Hepatic stellate cell (primary cell): Measurements from ENCODE around the gene GLP2R.
"Not testable (repeated sequence)": the region's sequence is repeated elsewhere in the genome, so short reads cannot be mapped to it uniquely, and the experiment has no call there.

Experiments
- DNase-seq: peaks from one replicate; pipeline ENCODE4 v3.0.0; 2011; ENCODE audit warnings: low spot score

GLP2R gene, protein sequence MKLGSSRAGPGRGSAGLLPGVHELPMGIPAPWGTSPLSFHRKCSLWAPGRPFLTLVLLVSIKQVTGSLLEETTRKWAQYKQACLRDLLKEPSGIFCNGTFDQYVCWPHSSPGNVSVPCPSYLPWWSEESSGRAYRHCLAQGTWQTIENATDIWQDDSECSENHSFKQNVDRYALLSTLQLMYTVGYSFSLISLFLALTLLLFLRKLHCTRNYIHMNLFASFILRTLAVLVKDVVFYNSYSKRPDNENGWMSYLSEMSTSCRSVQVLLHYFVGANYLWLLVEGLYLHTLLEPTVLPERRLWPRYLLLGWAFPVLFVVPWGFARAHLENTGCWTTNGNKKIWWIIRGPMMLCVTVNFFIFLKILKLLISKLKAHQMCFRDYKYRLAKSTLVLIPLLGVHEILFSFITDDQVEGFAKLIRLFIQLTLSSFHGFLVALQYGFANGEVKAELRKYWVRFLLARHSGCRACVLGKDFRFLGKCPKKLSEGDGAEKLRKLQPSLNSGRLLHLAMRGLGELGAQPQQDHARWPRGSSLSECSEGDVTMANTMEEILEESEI

DNA sequence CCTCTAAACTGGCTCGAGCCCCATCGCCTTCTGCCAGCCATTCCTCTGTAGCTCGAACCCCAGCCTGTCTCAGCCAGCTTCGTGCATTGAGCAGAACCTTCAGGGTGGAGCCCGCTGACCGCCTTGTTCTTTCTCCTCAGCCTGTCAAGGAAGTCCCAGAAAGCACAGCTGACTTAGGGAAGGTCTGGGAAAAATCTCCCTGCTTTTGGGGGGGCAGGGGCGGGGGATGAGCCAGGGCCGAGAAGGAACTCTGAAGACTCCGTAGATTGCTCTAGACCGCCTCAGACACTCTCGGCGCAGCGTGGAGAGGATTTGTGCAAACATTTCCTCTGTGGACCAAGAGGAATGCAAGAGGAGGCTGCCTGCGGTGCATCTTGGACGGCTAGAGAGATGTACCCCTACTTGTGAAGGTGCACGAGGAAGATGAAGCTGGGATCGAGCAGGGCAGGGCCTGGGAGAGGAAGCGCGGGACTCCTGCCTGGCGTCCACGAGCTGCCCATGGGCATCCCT lies at the start of gene GLP2R:
TSS of gene GLP2R (plus strand) at position 284 of the 510 bp plus-strand sequence. CDS start at position 424, 140 bp downstream.
- DNase-seq, result no peak

DNA sequence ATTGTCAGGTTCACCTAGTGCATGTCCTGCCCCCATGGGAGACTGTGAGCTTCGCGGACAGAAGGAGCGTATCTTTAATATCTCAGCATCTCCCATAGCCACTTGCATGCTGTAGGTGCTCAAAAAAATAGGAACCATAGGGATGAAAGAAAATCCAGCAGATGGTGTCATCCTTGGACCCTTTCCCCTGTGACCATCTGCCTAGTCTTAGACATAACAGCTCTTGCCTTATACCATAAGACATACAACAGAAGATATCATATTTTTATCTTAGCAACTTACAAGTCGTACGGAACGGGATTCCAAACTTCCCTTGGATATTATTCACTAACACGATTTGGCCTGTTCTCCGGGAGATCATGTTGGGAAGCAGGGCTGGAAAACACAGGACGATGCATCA lies 48.8 kb upstream of the GLP2R start:
- DNase-seq, result no peak

DNA sequence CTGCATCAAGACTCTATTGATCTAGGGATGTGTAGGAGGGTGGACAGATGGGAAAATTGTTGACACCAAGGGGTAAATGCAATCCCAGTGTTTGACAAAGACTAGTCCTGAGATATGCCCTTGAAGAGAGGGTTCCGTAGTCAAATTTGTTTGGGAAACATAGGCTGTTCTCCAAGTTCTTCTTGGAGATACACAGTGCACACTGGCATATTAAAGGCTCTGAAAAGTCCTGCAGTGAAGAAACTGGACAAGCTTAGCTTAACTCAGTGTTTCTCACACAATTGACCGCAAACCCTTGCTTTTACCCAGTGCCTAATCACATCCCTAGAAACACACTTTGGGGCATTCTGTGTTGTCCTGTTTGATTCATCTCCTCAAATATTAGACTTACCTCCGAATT lies 45.2 kb upstream of the GLP2R start:
- DNase-seq, result no peak

DNA sequence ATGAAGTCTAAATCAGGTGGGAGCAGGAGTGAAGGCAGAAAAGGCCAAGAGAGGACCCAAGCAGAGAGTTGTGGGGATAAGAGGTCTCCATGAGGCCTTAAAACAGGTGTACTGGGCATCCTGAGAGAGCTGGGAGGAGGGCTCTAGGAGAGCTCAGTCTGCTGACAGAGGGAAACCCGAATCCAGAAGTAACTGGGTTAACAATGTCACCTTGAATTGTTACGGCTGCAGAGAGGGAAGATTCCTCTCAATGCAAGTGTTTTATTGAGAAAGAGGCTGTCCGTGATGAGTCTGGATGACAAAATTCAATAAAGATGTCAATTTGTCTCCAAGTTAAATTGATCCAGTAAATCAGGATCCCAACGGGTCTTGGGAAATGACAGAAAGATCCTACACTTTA lies 42.7 kb upstream of the GLP2R start:
- DNase-seq, result no peak

DNA sequence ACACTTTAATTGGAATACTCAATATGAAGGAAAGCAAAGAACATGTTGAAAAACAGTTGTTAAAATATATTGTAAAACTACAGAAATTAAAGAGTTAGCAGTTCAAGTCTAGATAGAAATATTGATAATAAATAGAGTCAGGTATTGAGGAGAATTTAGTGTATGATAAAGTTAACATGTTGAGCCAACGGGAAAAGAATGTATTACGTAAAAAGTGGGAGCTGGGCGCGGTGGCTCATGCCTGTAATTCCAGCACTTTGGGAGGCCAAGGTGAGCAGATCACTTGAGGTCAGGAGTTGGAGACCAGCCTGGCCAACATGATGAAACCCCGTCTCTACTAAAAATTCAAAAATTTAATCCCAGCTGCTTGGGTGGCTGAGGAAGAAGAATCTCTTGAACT lies 42.3 kb upstream of the GLP2R start:
- not testable (repeated sequence) for DNase-seq

DNA sequence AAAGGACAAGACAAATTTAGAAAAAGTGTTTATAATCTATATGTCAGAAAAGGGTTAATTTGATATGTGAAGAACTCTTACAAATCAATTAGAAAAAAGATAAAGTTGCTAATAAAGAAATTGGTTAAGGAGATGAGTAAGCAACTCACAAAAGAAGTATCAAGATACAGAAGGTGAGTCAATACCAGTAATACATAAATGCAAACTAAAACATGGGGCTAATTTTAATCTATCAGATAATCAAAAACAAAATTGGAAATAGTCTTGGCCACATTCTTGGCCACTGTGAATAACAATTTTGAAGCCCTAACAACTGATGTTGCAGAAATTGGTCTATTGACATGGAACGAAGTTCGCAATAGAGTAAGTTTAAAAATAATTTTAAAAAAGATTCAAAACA lies 41.2 kb upstream of the GLP2R start:
- no peak for DNase-seq

DNA sequence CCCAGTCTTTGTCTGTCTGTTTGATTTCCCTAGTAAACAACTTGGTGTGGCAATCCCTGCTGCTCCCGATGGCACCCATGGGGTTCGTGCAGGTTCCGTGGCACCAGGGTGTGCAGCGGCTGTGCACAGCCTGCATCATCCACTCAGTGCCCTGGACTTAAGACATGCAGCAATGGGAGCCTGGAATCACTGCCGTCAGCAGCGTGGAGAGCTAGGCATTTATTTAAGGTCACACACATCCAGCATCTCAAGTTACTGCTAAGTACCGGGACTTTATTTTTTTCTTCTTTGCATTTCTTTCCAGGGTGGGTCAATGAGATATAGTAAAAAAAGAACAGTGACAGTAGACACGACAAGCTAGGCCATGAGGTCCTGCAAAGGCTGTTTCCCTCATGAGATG lies 37.1 kb upstream of the GLP2R start:
- DNase-seq, result no peak

DNA sequence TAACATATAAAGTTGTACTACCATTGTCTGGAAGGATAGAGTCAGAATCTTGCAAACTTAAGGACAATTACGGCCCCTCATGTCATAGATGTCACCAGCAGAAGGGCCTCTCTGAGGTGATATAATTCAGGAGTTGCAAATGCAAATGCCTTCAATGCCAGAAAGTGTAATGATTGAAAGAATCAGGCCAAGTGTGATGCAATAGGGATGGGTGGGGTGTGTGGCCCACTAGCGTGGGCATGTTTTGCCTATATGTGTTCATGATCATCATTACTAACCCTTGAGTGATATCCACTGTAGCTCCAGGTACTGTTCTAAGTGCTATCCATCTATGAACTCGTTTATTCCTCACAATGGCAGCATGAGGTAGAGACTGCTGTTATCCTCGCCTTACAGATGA lies 35.4 kb upstream of the GLP2R start:
- no peak for DNase-seq

DNA sequence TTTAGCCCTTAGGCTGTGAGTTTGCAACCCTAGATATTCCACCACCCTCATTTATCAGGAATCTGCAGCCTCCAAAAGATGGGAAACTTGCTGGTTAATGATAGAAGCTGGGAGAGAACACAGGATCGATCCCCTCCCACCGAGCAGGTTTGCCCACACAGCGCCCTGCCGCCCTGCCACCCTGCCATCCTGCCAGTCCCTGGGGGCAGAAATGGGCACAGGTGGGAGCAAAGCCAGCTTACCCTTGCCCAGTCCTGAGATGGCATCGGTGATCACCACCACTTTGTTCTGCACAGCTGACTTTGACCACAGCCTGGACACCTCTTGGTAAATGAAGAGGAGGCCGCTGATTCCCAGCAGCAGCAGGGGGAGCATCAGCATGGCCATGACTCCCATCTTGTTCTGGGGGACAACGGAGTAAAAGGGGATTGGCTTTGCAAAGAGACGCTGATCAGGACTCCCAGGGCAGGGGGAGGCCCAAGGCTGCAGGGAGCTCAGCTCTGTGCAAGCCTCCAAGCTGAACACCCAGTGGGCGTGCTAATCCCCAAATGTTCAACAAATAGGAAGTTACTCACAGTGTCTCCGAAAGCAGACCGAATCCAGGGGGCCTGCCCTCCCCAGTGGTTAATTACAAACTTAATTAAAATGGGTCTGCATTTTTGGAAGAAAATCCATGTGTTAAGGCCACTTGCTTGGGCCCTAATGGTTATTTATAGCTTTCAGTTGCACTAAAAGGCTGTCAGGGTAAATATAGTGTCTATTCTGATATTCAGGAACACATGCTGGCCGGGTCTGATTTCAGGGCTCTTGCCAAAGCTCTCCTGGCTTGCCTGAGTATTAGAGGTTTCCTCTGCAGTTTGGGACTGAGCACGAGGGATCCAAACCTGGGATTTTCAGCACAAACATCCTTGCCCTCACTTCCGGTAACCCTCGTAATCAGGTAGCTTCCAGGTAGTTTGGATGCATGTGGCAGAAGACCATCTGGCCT lies 34.5 kb upstream of the GLP2R start, which contains the start of gene DHRS7C:
TSS of gene DHRS7C (minus strand) at position 704 of the 988 bp plus-strand sequence. CDS start at position 396, 308 bp downstream.
- DNase-seq, result no peak

DNA sequence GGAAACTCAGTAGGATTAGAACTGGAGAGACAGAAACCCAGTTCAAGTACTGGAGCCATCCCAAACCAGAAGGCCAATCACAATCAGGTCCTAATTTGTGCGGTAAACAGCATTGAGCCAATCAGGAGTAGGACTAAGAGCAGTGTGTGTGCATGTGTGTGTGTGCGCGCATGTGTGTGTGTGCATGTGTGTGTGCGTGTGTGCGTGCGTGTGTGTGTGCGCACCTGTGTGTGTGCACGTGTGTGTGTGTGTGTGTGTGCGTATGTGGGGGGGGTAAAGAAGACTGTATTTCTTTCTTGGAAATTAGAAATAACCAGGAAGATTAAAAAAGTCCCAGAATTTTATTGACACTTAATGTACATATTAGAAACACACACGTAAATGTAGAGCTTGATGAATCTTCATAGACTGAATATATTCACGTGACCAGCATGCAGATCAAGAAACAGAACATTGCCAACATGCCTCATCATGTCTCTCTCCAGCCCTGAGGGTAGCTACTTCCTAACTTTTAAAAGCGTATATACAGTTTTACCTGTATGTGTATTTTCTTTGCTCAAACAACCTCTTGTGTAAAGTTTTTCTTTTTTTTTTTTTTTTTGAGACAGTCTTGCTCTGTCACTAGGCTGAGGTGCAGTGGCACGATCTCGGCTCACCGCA lies 33.4 kb upstream of the GLP2R start:
- no peak for DNase-seq

DNA sequence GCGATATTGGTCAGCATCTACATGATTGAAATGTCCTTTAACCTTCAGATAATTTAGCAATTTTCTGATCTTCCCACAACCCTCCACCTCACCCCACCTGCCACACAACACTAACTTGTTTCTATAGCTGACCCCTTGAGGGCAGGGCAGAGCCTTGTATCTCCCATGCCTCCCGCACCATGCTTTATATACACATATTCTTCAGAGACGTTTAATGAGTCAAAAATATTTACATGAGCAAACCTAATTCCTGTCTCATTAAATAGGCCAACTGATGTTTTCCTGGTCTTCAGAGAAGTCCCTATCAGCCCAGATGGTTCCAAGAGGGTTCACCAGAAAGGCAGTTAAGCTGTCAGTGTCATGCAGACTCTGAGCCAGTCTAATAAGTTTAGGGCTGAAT lies 27.7 kb upstream of the GLP2R start:
- DNase-seq, result no peak

DNA sequence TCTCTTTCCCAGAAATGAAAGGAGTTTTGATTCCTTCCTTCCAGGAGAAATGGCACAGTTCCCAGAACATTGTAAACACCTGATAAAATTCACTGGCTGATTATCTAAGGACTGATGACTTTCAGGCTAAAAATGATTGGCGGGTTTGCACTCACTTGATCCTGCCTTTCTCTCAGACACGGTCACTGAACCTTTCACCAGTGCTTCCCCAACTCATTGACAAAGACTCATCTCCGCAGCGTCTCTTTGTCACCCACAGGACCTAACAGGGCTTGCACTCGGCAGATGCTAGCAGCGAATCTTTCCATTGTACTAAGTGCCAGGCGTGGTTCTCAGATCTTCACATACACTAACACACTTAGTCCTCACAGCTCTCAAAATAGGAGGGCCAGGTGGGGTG lies 27.0 kb upstream of the GLP2R start:
- DNase-seq, result no peak

DNA sequence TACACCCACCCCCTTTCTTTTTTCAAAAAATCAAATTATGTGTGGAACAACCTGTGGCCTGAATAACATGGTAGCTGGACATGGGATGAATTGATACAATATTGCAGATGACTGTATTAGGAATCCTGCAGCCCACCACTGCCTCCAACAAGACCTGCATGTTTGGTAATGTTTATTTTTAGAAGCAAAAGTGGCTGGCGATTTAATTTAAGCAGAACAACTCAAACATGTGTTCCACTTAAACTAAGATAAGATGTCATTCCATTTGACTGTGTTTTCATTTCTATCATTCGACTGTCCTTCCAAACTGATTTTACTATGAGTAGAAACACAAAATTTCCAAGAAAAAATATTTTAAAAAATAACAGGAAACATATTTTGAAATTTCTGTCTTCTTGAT lies 24.2 kb upstream of the GLP2R start:
- DNase-seq, result no peak

DNA sequence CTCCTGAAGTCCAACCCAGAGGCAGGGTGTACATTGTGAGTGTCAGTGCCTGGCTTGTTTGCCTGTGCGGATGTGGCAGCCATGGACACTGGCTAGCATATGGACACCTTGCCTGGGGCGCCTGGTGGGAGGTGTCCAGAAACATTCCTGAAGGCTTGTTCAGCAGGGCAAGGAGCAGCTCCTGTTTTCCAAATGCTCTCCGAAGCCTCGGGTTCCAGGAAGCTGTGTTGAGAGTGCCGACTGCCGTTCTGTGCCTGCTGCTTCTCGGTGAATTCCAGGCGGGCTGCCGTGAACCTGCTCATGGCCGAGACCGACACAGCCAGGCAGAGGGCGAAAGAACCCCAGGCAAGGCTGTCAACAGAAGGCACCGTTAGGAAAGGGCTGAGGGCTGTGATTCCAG lies 23.4 kb upstream of the GLP2R start:
- no peak for DNase-seq

DNA sequence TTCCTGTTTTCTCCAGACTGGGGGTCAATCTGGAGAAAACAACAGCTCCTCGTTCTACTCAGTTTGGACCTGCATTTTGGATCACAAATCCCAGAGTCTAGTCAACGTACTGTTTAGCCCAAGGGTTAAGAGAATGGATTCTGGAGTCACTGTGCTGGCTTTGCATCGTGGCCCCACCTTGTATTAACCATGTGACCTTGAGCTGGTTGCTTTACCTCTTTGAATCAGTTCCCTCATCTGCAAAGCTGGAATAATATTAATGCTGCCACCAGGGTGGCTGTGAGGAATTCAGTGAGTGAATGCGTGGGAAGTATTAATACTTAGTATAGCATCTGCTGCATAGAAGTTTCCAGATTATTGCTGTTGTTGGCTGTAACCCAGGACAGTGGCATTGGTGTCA lies 23.0 kb upstream of the GLP2R start:
- DNase-seq, result no peak

DNA sequence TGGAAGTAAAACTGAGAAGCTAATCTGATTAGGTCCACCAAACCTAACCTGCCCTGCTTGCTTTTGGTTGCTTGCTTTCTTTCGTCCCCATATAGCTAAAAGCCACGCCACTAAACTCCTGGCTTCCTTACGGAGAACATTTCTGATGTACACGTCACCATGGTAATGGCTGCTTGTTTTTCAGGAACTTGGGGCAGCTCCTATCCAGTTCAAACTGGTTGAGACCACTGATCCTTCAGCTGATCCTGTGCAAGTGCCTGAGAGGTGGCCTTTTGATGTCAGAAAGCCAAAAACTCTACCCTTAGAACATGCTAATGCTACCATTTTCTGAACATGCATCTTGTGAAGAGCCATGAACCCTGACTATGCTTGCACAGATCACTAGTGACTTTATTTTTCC lies 20.0 kb upstream of the GLP2R start:
- DNase-seq, result no peak

DNA sequence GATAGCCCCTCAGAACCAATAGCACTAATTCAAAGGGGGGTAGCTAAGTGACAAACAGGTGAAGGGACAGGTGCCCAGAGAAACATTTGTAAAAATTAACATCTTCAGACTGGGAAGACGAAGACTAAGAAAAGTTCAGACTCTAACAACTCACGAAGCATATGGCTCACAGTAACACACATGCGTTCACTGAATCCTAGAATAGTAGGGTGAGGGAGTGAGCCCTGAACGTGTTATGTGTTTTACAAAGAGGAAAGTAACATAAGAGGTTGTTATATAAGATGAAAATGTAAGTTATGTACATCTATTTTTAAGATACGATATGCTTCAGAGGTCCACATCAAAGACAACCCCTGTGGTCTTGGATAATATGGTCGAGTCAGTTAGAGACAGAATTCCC lies 19.0 kb upstream of the GLP2R start:
- DNase-seq, result no peak

DNA sequence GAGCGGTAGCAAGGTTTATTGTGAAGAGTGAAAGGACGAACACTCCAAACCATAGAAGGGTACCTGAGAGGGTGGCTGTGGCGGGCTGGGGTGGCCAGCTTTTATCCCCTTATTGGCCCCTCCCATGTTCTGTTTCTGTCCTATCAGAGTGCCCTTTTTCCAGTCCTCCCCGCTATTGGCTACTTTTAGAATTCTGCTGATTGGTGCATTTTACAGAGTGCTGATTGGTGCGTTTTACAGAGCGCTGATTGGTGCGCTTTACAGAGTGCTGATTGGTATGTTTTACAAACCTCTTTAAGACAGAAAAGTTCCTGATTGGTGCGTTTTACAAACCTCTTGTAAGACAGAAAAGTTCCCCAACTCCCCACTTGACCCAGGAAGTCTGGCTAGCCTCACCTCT lies 16.3 kb upstream of the GLP2R start:
- no peak for DNase-seq

DNA sequence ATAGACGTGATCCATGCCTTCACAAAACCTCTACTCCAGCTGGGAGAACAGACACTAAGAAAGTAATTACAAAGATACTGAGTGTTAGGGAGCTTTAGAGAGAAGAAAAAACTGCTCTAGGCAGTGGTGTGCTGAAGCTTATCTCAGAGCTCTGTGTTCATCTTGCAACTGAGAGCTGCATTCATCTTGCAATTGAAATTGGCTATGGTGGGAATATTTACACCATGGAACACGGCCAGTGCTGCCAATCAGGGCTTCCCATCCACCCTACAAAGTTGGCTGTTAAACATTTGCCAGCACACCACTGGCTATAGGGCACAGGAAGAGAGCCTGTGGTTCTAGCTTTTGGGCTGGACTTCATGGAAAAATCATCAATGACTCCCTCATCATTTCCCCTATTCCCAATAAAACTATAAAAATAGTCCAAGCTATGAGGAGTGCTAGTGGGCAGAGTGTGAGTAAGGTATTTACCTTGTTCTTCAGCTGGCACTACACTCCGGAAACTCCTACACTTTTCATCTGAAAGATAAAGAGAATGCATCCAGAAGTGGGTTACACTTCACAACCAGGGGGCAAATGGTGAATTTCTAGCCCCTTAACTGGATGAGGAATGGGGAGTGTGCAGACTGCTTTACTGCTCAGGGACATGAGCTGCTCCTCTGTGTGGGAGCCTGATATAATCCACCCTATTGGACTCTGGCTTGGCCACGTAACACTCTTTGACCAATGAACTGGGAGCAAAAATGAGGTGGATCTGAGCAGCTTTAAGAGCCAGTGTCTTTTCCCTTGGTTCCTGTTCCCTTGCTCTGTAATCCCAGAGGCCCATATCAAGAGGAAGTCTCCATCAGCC lies 15.4 kb upstream of the GLP2R start:
- DNase-seq, result no peak

DNA sequence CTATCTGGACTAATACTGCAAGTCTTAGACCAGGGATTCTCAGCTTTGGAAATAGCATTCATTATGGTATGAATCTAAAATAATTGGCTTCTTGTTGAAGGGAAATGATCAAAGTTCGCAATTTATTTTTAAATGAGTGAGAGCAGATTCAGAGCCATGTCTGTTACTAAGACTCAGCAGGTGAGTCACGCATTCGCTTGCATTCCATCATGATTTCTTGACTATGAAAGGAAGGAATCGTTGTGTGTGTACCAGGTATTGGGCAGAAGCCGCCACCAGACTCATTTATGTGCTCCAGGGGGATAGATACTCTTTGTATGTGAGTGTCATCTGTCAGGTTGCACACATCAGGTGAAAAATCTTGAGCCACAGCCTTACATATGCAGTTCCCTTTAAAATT lies 14.6 kb upstream of the GLP2R start:
- no peak for DNase-seq

DNA sequence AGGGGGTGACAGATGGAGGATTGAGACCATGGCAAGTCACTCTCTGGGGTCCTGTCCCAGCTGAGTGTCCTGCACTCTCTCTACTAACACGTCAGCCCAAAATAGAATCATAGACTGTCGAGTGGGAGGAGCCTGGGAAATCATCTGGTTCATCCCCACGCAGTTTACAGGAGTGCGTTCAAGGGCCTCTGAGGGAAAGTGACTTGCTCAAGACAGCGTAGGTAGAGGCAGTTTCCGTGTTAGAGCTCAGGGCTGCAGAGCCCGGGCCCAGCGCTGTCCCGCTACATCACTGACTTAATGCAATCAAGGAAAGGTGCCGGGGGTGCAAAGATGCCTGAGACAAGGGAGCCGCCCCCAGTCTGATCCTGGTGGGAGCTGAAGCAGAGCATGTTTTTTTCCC lies 14.2 kb upstream of the GLP2R start:
- no peak for DNase-seq
